Stimulated activated CD4-positive, alpha-beta T cell treated with anti-CD3 and anti-CD28 coated beads, Interleukin-4, amount 100 ng/mL, for 48 hours (primary cell): ENCODE measurements around the gene FBXL16.
"Not testable (repeated sequence)": the region's sequence is repeated elsewhere in the genome, so short reads cannot be mapped to it uniquely, and the experiment has no call there.

Experiments
- DNase-seq, 2 donors: peaks; one replicate each; pipeline ENCODE4 v3.0.0-alpha.2; 2020; ENCODE audit warnings: low read depth in 2 of 2

Gene FBXL16

GRCh38 chr16:692356-693108 lies 13.1 kb downstream of the FBXL16 start:
- no peak for DNase-seq

- DNase-seq: not testable (repeated sequence)
These were observed 14.4 kb downstream of the FBXL16 start for GRCh38 chr16:691242-691641.

DNA sequence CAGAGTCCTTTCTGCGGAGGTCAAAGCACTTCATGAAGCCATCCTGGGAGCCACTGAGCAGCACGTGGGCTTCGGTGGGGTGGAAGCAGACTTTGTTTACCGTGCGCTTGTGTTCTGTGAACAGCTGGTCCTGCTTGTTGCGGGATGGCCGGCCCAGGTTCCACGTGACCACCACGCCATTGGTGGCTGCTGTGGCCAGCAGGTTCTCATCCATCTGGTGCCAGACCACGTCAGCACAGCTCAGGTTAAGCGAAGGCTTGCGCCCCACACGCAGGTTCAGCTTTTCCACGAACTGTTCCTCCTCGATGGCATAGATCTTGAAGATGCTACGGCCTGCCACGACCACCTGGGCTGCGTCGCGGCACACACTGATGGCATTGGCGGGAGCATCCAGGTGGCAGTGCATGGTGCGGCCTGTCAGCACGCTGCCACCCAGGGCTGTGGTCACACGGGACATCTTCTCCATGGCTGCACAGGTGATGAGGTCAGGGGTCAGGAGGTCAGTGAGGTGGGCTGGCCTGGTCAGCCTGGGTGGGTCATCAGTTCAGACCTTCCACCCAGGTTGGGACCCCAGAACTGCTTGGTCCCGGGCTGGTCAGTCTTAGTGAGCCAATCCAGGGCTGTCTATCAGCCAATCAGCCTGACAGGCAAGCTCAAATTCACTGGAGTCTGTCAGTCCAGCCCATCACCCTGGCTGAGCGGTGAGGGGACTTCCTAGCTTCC lies 16.3 kb downstream of the FBXL16 start:
- no peak for DNase-seq

GRCh38 chr16:687499-687898 lies 18.1 kb downstream of the FBXL16 start:
- no peak for DNase-seq

- DNase-seq: no peak
These were observed 18.9 kb downstream of the FBXL16 start for GRCh38 chr16:686459-687260.

GRCh38 chr16:685967-686366 lies 19.6 kb downstream of the FBXL16 start:
- no peak for DNase-seq

DNA sequence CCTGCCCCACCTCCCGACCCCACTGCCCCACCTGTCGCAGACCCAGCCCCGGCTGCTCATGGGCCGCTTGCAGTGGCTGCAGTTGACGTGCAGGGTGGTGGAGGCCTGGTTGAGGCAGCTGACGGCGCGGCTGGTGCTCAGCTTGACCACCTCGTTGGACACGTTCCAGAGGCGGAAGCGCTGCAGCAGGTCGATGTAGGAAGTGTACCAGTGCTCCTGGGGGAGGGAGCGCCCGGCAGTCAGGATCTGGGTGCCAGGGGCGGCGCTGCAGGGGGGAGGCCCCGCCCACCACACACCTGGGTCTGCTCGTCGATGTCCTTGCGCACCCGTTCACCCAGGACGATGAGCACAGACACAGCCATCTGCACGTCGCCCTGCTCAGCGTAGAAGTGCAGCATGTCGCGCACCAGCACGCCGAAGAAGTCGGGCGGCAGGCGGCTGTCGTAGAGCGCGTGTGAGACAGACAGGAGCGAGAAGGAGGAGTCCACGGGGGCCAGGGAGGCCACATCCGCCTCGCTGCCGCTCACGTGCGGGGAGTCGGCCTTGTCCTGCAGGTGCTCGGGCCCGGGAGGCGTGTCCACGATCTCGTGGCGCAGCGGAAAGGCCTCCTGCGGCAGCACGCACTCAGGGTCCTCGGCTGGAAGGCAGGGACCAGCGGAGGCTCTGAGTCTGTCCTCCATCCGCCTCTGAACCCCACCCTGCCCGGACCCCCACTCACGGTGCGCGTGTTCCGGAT lies 20.5 kb downstream of the FBXL16 start:
- DNase-seq: no peak

DNA sequence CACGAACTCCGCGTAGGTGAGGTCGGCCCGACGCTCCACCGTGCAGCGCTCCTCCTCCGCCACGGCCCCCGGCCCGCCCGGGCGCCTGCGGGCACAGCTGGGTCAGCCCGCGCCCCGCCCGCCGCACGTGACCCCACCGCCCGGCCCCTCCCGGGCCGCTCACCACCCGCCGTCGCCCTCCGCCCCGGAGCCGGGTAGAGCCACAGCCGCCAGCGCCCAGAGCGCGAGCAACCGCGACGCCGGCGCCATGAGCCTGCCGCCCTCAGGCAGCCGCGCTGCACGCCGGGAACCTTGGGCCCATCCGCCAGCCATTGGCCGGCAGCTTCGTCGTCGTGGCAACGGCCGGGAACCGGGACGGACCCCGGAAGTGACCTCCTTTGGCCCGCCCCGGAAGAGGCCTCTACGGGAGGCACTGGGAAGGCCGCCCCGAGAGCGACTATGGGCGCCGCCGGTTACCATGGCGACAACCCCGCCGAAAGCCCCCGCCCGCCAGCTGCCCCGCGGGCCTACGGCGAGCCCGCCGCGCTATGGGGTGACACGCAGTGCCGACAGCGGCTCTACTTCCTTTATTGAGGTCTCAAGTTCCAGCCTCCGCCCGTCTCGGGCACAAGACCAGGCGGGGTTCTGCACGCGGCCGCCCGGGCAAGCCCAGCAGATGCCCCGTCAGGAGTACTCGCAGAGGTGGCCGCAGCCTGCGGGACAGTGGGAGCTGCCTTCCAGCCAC lies 21.4 kb downstream of the FBXL16 start, which contains the start of gene JMJD8:
JMJD8 (minus strand) TSS at position 264 of the 724 bp plus-strand sequence; CDS start at position 249, 15 bp downstream.
- DNase-seq: peak; percentile 93 to 98

DNA sequence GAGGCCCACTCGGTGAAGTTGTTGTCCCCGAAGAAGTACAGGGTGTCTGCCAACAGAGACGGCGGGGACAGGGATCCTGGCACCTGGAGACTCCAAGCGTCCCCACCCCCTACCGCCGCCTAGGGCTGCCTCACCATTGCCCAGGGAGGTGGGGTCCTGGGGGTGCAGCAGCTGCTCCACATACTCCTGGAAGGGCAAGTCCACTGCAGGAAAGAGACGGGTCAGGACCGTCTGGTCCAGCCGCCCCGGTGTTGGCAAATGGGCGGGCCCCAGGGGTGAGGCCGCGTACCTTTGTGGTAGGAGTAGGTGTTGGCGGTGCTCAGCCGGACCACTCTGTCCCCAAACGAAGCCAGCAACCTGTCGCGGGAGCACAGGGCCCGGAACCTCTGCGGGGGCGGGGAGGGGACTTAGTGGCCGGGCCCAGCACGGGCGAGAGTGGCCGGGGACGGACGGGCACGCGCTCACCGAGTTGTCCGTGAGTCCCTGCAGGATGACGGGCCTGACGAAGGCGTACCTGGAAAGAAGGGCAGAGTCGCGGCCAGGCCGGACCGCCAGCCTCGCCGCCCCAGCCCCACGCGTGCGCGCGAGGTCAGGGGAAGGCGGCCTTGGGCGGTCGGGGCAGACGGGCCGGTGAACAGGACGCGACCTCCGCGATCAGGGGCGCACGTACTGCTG lies 22.1 kb downstream of the FBXL16 start:
- no peak for DNase-seq

DNA sequence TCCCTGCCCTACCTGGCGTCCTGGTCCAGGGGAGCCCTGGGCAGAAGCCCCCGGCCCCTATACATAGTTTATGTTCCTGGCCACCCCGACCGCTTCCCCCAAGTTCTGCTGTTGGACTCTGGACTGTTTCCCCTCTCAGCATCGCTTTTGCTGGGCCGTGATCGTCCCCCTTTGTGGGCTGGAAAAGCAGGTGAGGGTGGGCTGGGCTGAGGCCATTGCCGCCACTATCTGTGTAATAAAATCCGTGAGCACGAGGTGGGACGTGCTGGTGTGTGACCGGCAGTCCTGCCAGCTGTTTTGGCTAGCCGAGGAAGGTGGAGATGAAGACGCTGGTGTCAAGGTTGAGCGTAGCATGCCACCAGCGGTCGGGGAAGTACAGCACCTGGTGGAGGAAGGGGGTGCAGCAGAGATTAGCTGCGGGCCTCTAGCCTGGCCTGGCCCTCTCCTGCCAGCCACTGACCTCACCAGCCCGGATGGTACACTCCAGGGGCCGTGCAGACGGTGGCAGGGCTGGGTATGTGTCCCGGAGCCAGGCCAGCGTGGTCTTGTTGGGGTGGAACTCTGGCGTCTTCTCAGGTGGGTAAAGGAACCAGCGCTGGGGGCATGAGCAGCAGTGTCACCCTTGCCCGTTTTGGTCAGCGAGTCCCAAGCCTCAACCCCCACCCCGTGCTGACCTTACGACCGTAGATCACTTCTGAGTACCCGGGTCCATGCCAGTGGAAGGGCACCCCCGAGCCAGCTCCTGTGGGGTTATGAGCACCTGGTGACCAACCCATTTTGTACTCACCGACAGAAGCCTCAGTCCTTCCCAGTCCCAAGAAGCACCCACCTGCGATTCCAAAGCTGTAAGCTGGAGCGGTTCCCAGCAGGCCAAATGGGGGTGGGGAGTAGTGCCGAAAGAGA lies 22.9 kb downstream of the FBXL16 start:
- no peak for DNase-seq

GRCh38 chr16:681746-682427 lies 23.7 kb downstream of the FBXL16 start:
- no peak for DNase-seq

DNA sequence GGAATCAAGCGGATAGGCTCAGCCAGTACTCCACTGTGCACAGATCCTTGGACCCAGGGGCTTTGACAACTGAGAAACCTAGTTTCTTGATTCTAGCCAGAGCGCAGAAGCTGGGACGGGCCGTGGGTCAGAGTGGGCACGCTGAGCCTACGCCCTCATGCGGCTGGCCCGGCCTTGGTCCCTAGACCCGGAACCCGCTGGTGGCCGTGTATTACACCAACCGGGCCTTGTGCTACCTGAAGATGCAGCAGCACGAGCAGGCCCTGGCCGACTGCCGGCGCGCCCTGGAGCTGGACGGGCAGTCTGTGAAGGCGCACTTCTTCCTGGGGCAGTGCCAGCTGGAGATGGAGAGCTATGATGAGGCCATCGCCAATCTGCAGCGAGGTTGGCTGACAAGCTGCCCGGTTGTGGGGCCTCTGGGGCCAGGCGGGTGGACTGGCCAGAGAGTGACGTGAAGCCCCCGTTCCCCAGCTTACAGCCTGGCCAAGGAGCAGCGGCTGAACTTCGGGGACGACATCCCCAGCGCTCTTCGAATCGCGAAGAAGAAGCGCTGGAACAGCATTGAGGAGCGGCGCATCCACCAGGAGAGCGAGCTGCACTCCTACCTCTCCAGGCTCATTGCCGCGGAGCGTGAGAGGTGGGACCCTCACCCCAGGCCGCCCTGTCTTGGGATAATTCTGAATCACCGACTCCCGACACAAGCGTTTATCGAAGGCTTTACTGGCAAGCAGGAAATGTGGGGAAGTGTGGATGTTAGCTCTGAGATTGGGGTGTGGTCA lies 24.4 kb downstream of the FBXL16 start:
- no peak for DNase-seq

DNA sequence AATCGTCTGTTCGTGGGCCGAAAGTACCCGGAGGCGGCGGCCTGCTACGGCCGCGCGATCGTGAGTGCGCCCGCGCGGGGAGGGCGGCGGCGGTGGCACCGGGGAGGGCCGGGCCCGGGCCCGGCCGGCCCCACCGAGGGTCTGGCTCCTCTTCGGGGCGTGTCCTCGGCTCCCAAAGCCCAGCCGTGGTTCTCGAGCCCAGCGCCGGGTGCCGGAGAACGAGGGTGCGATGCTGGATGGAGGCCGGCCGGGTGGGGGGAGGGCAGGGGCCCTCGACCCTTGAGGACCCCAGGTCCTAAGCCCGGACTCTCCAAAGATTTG lies 25.0 kb downstream of the FBXL16 start:
- DNase-seq: no peak

- peak; percentile 85 to 93 for DNase-seq
These were observed 25.6 kb downstream of the FBXL16 start, which contains the start of gene STUB1 for GRCh38 chr16:679814-680624. Gene STUB1, plus strand, starts transcription at chr16:680410. Its CDS starts 116 bp downstream, at chr16:680526.

DNA sequence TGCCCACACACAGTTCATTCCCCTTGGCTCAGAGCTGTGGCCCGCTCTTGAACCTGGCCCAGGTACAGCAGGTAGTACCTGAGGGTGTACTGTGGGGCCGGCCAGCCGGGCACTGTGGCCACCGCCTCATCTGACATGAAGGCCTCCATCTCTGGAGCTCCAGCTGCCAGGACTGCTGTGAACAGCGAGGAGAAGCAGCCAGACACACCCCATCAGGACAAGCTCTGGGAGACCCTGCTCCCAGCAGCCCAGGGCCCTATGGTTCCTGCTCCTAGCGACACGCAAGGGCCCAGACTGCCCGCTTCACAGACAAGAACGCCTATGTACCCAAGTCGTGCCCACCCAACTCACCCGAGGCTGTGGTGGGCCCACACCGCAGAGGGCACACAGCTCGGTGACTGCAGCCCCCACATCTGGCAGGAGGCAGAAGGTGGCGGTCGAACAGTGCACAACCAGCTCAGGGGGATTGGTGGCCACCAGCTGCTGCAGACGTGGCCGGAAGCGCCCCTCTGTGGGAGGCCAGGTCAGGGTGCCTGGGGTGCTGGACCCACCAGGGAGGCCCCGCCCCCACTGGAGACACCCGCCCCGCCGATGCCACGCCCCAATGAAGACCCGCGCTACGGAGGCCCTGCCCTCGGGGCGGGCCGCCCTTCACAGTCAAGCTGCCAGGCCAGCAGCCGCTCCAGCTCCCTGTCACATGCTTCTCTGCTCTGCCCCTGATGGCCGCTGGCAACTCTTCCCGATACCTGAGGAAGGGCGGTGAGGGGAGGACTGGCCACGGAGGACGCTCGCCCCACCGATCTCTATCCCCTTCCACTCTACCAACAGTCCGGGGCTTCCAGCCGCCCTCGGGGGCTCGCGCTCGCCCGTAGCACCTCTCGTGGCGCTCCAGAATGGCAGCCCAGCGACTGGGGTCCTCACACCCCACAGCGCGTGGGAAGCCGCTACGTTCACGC lies 26.5 kb downstream of the FBXL16 start:
- DNase-seq: peak in 1 of 2 donors; percentile 53
